HepG2 (cell line): ENCODE data around the gene PPAT. TPM values are rescaled to one million over a fixed set of nuclear protein-coding genes. Genes with fewer than 3 reads are reported as not detected.

ENCODE experiments used
- ATAC-seq: fragments of 200-7000 bp; cut with Tn5 transposase; 3 replicates; pipeline ENCODE4 v1.9.1; 2020; ENCODE audit warnings: mild to moderate bottlenecking, moderate library complexity
- BruUV-seq: library from RNA; stranded (reverse); fragments of 400-500 nt; replicated peaks from 2 replicates; lab custom pipeline; 2021; lab: Mats Ljungman, UMichigan
- CTCF ChIA-PET: fragments of 300-600 bp; formaldehyde crosslinking; extraction: SDS; loops from one replicate; lab custom pipeline; 2021; ENCODE audit warnings: low total read pairs, inconsistent platforms, low intra/inter-chr PET ratio; lab: Yijun Ruan, JAX
- POLR2A ChIA-PET: fragments of 350-600 bp; sonication (Branson Sonifier 250); formaldehyde crosslinking; loops from one replicate; lab custom pipeline; 2020; ENCODE audit warnings: antibody characterized with exemption, inconsistent platforms; lab: Yijun Ruan, JAX
- DNase-seq: peaks from one replicate; pipeline ENCODE4 v3.0.0-alpha.2; 2015; ENCODE audit warnings: low spot score
- FAIRE-seq: peaks from 3 replicates; lab custom pipeline; 2011; peaks lifted over from hg19 to GRCh38; lab: Jason Lieb, UNC
- H2AFZ ChIP-seq: one replicate; pipeline ENCODE4 v1.6.1; 2011; ENCODE audit warnings: low read length, inconsistent platforms
- H3K27ac ChIP-seq: fragments of 300-600 bp; 3 replicates; pipeline ENCODE4 v1.8.0; 2011; ENCODE audit warnings: mixed run types, mild to moderate bottlenecking, mixed read lengths, low read length, inconsistent platforms; ENCODE audit not compliant: insufficient read depth; ENCODE audit errors: extremely low read length
- H3K27me3 ChIP-seq, 2 experiments: fragments of 200-600 bp in 1 of 2; 2 replicates in 1 of 2; 3 replicates in 1 of 2; pipeline versions ENCODE4 v1.6.0 to v1.8.0; 2011; ENCODE audit warnings: low read length in 2 of 2, mild to moderate bottlenecking in 2 of 2, moderate library complexity in 2 of 2, inconsistent platforms in 1 of 2; ENCODE audit not compliant: insufficient read depth in 2 of 2, control insufficient read depth in 1 of 2
- H3K36me3 ChIP-seq, 2 experiments: fragments of 200-600 bp in 1 of 2; replicated peaks in 1 of 2; 2 replicates in 1 of 2; 3 replicates in 1 of 2; pipeline versions ENCODE4 v1.5.1 to v1.8.0; 2011; ENCODE audit warnings: low read length in 2 of 2, inconsistent platforms in 1 of 2; ENCODE audit not compliant: insufficient read depth in 2 of 2, control insufficient read depth in 1 of 2
- H3K4me1 ChIP-seq: 2 replicates; pipeline ENCODE4 v1.5.1; 2012; ENCODE audit warnings: low read length, inconsistent platforms; ENCODE audit not compliant: insufficient read depth
- H3K4me2 ChIP-seq: 2 replicates; pipeline ENCODE4 v1.6.0; 2011; ENCODE audit warnings: low read depth, low read length, inconsistent platforms
- H3K4me3 ChIP-seq, 3 experiments: fragments of 200-600 bp in 1 of 3; sonication (generic), shearing (Covaris generic) in 1 of 3; replicated peaks in 1 of 3; 2 replicates each; pipeline ENCODE4 v1.5.1; 2011 to 2016; ENCODE audit warnings: low read length in 3 of 3, inconsistent platforms in 2 of 3, low read depth in 2 of 3, mild to moderate bottlenecking in 2 of 3, control low read depth in 1 of 3, mixed read lengths in 1 of 3; ENCODE audit not compliant: insufficient read depth in 1 of 3
- H3K79me2 ChIP-seq: one replicate; pipeline ENCODE4 v1.6.1; 2011; ENCODE audit warnings: low read length, inconsistent platforms; ENCODE audit not compliant: insufficient read depth
- H3K9ac ChIP-seq: 2 replicates; pipeline ENCODE4 v1.6.0; 2011; ENCODE audit warnings: mild to moderate bottlenecking, low read depth, low read length, inconsistent platforms; ENCODE audit not compliant: insufficient read depth
- H3K9me3 ChIP-seq: 2 replicates; pipeline ENCODE4 v1.5.1; 2012; ENCODE audit warnings: mild to moderate bottlenecking, low read length
- H4K20me1 ChIP-seq: 2 replicates; pipeline ENCODE4 v1.6.0; 2011; ENCODE audit warnings: inconsistent platforms, mild to moderate bottlenecking, low read length, moderate library complexity; ENCODE audit not compliant: insufficient read depth
- FOXO4 ChIP-seq: sonication (generic); formaldehyde crosslinking; conservative IDR thresholded peaks from 2 replicates; pipeline ENCODE4 v1.8.1; 2023; ENCODE audit warnings: missing genetic modification reagents
- KLF13 ChIP-seq: sonication (generic); formaldehyde crosslinking; IDR thresholded peaks from 2 replicates; pipeline ENCODE4 v1.4.0; 2020; ENCODE audit warnings: mild to moderate bottlenecking, missing genetic modification reagents
- LCORL ChIP-seq, 2 experiments: fragments of 450-650 bp in 1 of 2; sonication (generic) in 1 of 2; formaldehyde crosslinking in 1 of 2; IDR thresholded peaks; 2 replicates each; pipeline versions ENCODE4 v1.5.0 to v1.6.1; 2017 to 2020; ENCODE audit warnings: antibody characterized with exemption in 1 of 2, missing genetic modification reagents in 1 of 2
- MBD4 ChIP-seq: IDR thresholded peaks from 2 replicates; pipeline ENCODE4 v1.6.1; 2012; ENCODE audit warnings: low read length, inconsistent platforms, borderline replicate concordance
- POLR2A ChIP-seq, 2 experiments: IDR thresholded peaks; 2 replicates each; pipeline ENCODE4 v1.6.1; 2011; ENCODE audit warnings: low read depth in 2 of 2, low read length in 2 of 2, mild to moderate bottlenecking in 1 of 2, moderate library complexity in 1 of 2; ENCODE audit not compliant: insufficient read depth in 1 of 2
- POLR2AphosphoS2 ChIP-seq: IDR thresholded peaks from 2 replicates; pipeline ENCODE4 v1.6.1; 2011; ENCODE audit warnings: low read depth, low read length, improper control_type of control experiment
- POLR2AphosphoS5 ChIP-seq: IDR thresholded peaks from 2 replicates; pipeline ENCODE4 v1.6.1; 2012; ENCODE audit warnings: low read depth, low read length
- POLR2G ChIP-seq: fragments of 200-400 bp; formaldehyde crosslinking; IDR thresholded peaks from 2 replicates; pipeline ENCODE4 v1.6.1; 2018; ENCODE audit warnings: mild to moderate bottlenecking, low read depth, low read length, moderate library complexity
- RBM22 ChIP-seq: fragments of 200-400 bp; formaldehyde crosslinking; optimal IDR thresholded peaks from 2 replicates; pipeline ENCODE3; 2017; ENCODE audit warnings: mild to moderate bottlenecking, low read length, moderate library complexity
- WGBS: methylation state at CpG from one replicate; pipeline ENCODE4 v1.1.6; 2017; ENCODE audit warnings: low lambda C conversion rate; 5-methylcytosine and 5-hydroxymethylcytosine counted together
- in situ Hi-C: cut with HindIII; loops from 2 replicates; pipeline ENCODE4 v1.10.0; 2017; ENCODE audit warnings: low pct_unique_long_range_greater_than_20kb; ENCODE audit not compliant: extremely low pct_ligation_motif_present
- intact Hi-C: fragments of 100-400 bp; cut with micrococcal nuclease; formaldehyde crosslinking; loops from one replicate; pipeline ENCODE4 v1.10.0; 2022; ENCODE audit not compliant: unreplicated experiment
- polyA plus RNA-seq, 8 experiments: library from polyadenylated mRNA; depleted of rRNA in 3 of 8; stranded (reverse) in 7 of 8; unstranded in 1 of 8; fragments of >200 nt; fragmentation: Illumina TruSeq in 4 of 8; extraction: Trizol in 4 of 8; gene quantifications; 2 replicates each; pipeline versions ENCODE4 v1.2.1 to v1.2.3, GENCODE V29; 2011 to 2016; ENCODE audit warnings: low read depth in 4 of 8, missing spikeins in 1 of 8, mixed read lengths in 1 of 8; ENCODE audit not compliant: insufficient read depth in 1 of 8
- total RNA-seq, 5 experiments: library from RNA; depleted of rRNA; stranded (reverse); fragments of >200 nt; fragmentation: Illumina TruSeq; extraction: Trizol; gene quantifications; 2 replicates each; pipeline ENCODE4 v1.2.3, GENCODE V29; 2016; ENCODE audit warnings: low read depth in 1 of 5

PPAT gene
- total and polyA plus RNA-seq, 2 of the 13 experiments (the other 11 are each of a cell fraction or from before 2014, with no cell fraction given) = 16.9 to 62.6 TPM

GRCh38 chr4:56463711-56464110 lies 28.3 kb upstream of the PPAT start:
- ChIA-PET POLR2A (interaction anchor here (2.1 kb wide), 1 partner anchor 28 kb away, joined by 6 read pairs; the partner anchor contains the start of genes PAICS and PPAT), CTCF (no interaction called here)
- peaks cover 5 to 30% of the 10 kb centered on the region in 2 experiments for H3K36me3 ChIP-seq
- H3K9me3 ChIP-seq = no peaks in the 10 kb centered on the region
- H4K20me1 ChIP-seq = peaks cover 13% of the 10 kb centered on the region
- BruUV-seq = no TSS peak
- intact Hi-C loops (loop anchor here (2.0 kb wide), 1 partner anchor 23 kb away; no protein-coding TSS in a partner anchor), in situ Hi-C loops (no loop called here)
- no peak overlapping the region for H2AFZ ChIP-seq
- H3K4me2 ChIP-seq = no peak overlapping the region
- H3K4me3 ChIP-seq = no peak overlapping the region
- peaks cover 14% of the 10 kb centered on the region for H3K4me1 ChIP-seq
- H3K27me3 ChIP-seq = no peaks in the 10 kb centered on the region; a peak in 1 of 5 replicates
- H3K9ac ChIP-seq = no peak overlapping the region
- ATAC-seq (no peak), DNase-seq (no peak), FAIRE-seq (no peak)
- WGBS = 98% methylated on average over 5 of the region's 5 CpGs
- peak; percentile 86 for TF ChIP-seq RBM22
- peak; percentile 51 for TF ChIP-seq POLR2G
- TF ChIP-seq POLR2A (IDR thresholded peaks at IDR 0.05; ENCODE audit: insufficient read depth in 1 of 2, low read depth in 2 of 2, low read length in 2 of 2) = peak in 1 of 2 experiments; percentile 40; a peak in 2 of 4 replicates
- no peak for TF ChIP-seq MBD4
- peak; percentile 6; the same call in 1 of the 2 replicates for TF ChIP-seq POLR2AphosphoS2
- no peak overlapping the region for H3K27ac ChIP-seq
- peaks cover 37% of the 10 kb centered on the region for H3K79me2 ChIP-seq

- peaks cover 14% of the 10 kb centered on the region for H3K4me1 ChIP-seq
- H3K9ac ChIP-seq = no peak overlapping the region
- 0 out of 2 replicates have a peak, but pooled peaks cover 6% of the 10 kb centered on the region for H4K20me1 ChIP-seq
- intact Hi-C loops = no loop called here
- peaks cover 5 to 46% of the 10 kb centered on the region in 2 experiments for H3K36me3 ChIP-seq
- peaks cover 23% of the 10 kb centered on the region for H3K79me2 ChIP-seq
- in situ Hi-C loops = no loop called here
- ATAC-seq (no peak), DNase-seq (no peak), FAIRE-seq (no peak)
- TF ChIP-seq KLF13 (CRISPR knock-in tag) (no peak), RBM22 (peak; percentile 88), LCORL (IDR thresholded peaks at IDR 0.05) (no peak), LCORL (CRISPR knock-in tag; IDR thresholded peaks at IDR 0.05) (no peak), POLR2AphosphoS5 (peak; percentile 16; the same call in 1 of the 2 replicates), FOXO4 (CRISPR knock-in tag) (0 out of 2 replicates have a peak, but pooled peaks have one; percentile 62)
- H3K27me3 ChIP-seq = no peaks in the 10 kb centered on the region; a peak in 1 of 5 replicates
- BruUV-seq = TSS peak; percentile 19
- no peak overlapping the region for H3K4me3 ChIP-seq
- no peaks in the 10 kb centered on the region for H3K9me3 ChIP-seq
- no peak overlapping the region for H2AFZ ChIP-seq
- POLR2A ChIA-PET = interaction anchor here (2.1 kb wide), 1 partner anchor 26 kb away, joined by 6 read pairs; the partner anchor contains the start of genes PAICS and PPAT
- no peak overlapping the region for H3K4me2 ChIP-seq
- CTCF ChIA-PET = no interaction called here
- no peak overlapping the region for H3K27ac ChIP-seq
These were observed 26.7 kb upstream of the PPAT start for GRCh38 chr4:56462157-56462556.
